Measurements from ENCODE around the gene PGA4. TPM values are rescaled to one million over a fixed set of nuclear protein-coding genes. Genes with fewer than 3 reads are reported as not detected.

The PGA4 gene
- total and polyA plus RNA-seq, 7 donors: 0.08 to 1.4 (median 0.57) TPM; not detected in 2

DNA sequence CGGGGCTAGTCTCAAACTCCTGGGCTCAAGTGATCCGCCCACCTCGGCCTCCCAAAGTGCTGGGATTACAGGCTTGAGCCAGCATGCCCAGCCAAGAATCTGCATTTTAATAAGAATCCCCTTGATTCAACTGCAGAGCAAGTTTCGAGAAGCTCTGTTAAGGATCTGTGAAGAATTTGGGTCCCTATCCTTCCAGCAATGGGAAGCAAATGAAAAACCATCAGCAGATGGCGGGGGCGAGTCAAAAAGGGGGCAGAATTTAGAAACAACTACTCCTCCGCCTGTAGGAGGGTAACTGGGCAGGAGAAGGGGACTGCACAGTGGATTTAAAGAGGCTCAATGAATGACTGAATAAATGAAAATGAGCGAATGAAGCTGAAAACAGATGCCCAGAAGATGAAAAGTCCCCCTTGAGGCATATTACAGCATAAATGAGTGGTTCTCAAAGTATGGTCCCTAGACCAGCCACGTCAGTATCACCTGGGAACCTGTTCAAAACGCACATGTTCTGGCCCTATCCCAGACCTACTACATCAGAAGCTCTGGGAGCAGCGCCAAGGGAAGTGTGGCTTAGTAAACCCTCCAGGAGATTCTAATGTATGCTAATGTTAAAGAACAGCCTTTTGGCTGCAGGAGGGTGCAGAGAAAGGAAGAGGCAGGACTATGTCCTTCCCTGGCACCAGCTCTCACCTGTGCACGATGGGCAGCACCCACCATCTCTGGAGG is 58.0 kb downstream of the PGA4 start:
- 87 to 89% (median 89%) methylated on average over 12 of the region's 12 CpGs for WGBS, 3 donors
- DNase-seq (no peak), ATAC-seq (no peak)

DNA sequence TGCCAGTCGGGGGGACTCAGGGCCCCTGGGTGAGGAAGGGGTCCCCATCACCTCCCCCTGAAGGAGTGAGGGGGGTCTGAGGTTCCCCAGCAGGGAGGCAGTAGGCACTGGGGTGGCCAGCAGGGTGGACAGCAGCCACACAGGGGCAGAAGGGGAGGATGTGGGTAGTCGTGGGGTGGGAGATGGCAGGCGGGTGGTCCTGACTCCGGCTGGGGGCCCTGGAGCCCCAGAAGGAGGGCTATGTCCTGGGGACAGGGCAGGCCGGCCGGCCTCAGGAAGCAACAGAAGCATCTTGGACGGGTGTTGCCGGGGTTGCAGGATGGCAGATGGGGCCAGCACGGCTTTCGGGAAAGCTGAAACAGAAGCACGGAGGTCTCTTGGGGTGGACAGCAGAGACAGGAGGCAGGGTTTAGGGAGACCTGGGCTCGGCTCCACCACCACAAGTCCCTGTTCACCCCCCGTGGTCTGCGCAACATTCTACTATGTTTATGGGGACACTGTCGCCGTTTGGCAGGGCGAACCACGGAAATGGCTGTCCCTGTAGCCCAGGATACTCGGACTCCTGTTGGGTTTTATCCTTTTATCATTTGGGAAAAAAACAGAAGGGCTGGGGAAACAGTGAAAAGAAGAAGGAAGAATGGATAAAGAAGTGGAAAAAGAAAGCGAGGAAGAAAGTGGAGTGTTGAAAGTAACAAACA is 58.9 kb downstream of the PGA4 start:
- Histone ChIP-seq H3K36me3 (ENCODE audit: insufficient read depth in 1 of 2, low read depth in 1 of 2) (peaks cover 0 to 10% of the 10 kb centered on the region in 2 donors), H3K9me3 (no peaks in the 10 kb centered on the region), H3K27me3 (ENCODE audit: insufficient read depth in 3 of 3, low read length in 2 of 3) (no peaks in the 10 kb centered on the region), H3K4me3 (no peak overlapping the region), H3K27ac (no peak overlapping the region), H3K4me1 (no peaks in the 10 kb centered on the region)
- intact Hi-C loops (cut with DNase I): no loop called here
- 89 to 92% (median 89%) methylated on average over 20 of the region's 20 CpGs for WGBS, 3 donors
- ATAC-seq: no peak
- no peak for DNase-seq
- TF ChIP-seq, protein P1, sequence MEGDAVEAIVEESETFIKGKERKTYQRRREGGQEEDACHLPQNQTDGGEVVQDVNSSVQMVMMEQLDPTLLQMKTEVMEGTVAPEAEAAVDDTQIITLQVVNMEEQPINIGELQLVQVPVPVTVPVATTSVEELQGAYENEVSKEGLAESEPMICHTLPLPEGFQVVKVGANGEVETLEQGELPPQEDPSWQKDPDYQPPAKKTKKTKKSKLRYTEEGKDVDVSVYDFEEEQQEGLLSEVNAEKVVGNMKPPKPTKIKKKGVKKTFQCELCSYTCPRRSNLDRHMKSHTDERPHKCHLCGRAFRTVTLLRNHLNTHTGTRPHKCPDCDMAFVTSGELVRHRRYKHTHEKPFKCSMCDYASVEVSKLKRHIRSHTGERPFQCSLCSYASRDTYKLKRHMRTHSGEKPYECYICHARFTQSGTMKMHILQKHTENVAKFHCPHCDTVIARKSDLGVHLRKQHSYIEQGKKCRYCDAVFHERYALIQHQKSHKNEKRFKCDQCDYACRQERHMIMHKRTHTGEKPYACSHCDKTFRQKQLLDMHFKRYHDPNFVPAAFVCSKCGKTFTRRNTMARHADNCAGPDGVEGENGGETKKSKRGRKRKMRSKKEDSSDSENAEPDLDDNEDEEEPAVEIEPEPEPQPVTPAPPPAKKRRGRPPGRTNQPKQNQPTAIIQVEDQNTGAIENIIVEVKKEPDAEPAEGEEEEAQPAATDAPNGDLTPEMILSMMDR (IDR thresholded peaks at IDR 0.05): no peak

More for the DNA sequence above, 58.0 kb downstream of the PGA4 start:
- Histone ChIP-seq H3K4me1 (no peaks in the 10 kb centered on the region), H3K36me3 (ENCODE audit: insufficient read depth in 1 of 2, low read depth in 1 of 2) (peaks cover 0 to 6% of the 10 kb centered on the region in 2 donors), H3K27ac (no peak overlapping the region), H3K27me3 (ENCODE audit: insufficient read depth in 3 of 3, low read length in 2 of 3) (no peaks in the 10 kb centered on the region), H3K4me3 (no peak overlapping the region), H3K9me3 (no peaks in the 10 kb centered on the region)
- intact Hi-C loops (cut with DNase I): no loop called here
- TF ChIP-seq, protein P1 (IDR thresholded peaks at IDR 0.05): no peak

Other genes starting within 250 kb of the PGA4 start
- gene CD5, start 119.9 kb upstream of the PGA4 start, total RNA-seq: under 1 TPM in 3 of 4 donors, not detected in 1; 0.08 to 0.17 (median 0.17) TPM
- gene CD5, start 119.9 kb upstream of the PGA4 start, polyA plus RNA-seq: under 1 TPM in 2 of 3 donors, not detected in 1; 0.04 to 0.05 TPM
- 10 to 100 TPM; 16.9 to 27.3 (median 23.5) TPM for gene VPS37C, start 60.9 kb upstream of the PGA4 start, total RNA-seq
- 10 to 100 TPM; 18.9 to 39.8 (median 25.6) TPM for gene VPS37C, start 60.9 kb upstream of the PGA4 start, polyA plus RNA-seq
- gene PGA3, start 18.8 kb upstream of the PGA4 start, total RNA-seq: under 1 TPM in 1 of 4 donors, not detected in 3; 0.84 TPM
- 1 to 10 TPM in 2 of 3 donors, under 1 TPM in 1; 0.29 to 1.1 (median 1.1) TPM for gene PGA3, start 18.8 kb upstream of the PGA4 start, polyA plus RNA-seq
- gene PGA5, start 18.8 kb downstream of the PGA4 start, total RNA-seq: under 1 TPM in 2 of 4 donors, not detected in 2; 0.19 to 0.42 TPM
- gene PGA5, start 18.8 kb downstream of the PGA4 start, polyA plus RNA-seq: under 1 TPM in 2 of 3 donors, not detected in 1; 0.17 to 0.44 TPM
- 1 to 10 TPM in 2 of 4 donors, under 1 TPM in 2; 0.84 to 1.4 (median 1.1) TPM for gene VWCE, start 73.0 kb downstream of the PGA4 start, total RNA-seq
- under 1 TPM; 0.23 to 0.57 (median 0.43) TPM for gene VWCE, start 73.0 kb downstream of the PGA4 start, polyA plus RNA-seq
- 100 to 1,000 TPM; 156 to 187 (median 175) TPM for gene DDB1, start 110.8 kb downstream of the PGA4 start, total RNA-seq
- gene DDB1, start 110.8 kb downstream of the PGA4 start, polyA plus RNA-seq: 100 to 1,000 TPM; 111 to 161 (median 131) TPM
- gene TKFC, start 110.9 kb downstream of the PGA4 start, total RNA-seq: 10 to 100 TPM; 10.9 to 30.4 (median 16.5) TPM
- gene TKFC, start 110.9 kb downstream of the PGA4 start, polyA plus RNA-seq: 10 to 100 TPM in 1 of 3 donors, 1 to 10 TPM in 2; 7.2 to 17.6 (median 7.5) TPM
- gene CYB561A3, start 139.5 kb downstream of the PGA4 start, total RNA-seq: 10 to 100 TPM; 10.3 to 20.6 (median 17.5) TPM
- gene CYB561A3, start 139.5 kb downstream of the PGA4 start, polyA plus RNA-seq: 10 to 100 TPM in 2 of 3 donors, 1 to 10 TPM in 1; 7.7 to 25.1 (median 12.1) TPM
- 10 to 100 TPM; 12.9 to 28.9 (median 21.0) TPM for gene TMEM138, start 140.0 kb downstream of the PGA4 start, total RNA-seq
- gene TMEM138, start 140.0 kb downstream of the PGA4 start, polyA plus RNA-seq: 10 to 100 TPM; 25.2 to 37.0 (median 31.5) TPM
- 1 to 10 TPM; 3.5 to 6.4 (median 4.8) TPM for gene TMEM216, start 170.2 kb downstream of the PGA4 start, total RNA-seq
- gene TMEM216, start 170.2 kb downstream of the PGA4 start, polyA plus RNA-seq: 10 to 100 TPM in 2 of 3 donors, 1 to 10 TPM in 1; 5.6 to 18.0 (median 10.8) TPM
- gene CPSF7, start 207.6 kb downstream of the PGA4 start, total RNA-seq: 10 to 100 TPM; 51.1 to 66.2 (median 55.4) TPM
- 10 to 100 TPM; 28.2 to 48.2 (median 39.9) TPM for gene CPSF7, start 207.6 kb downstream of the PGA4 start, polyA plus RNA-seq
- gene SDHAF2, start 207.8 kb downstream of the PGA4 start, total RNA-seq: 10 to 100 TPM; 29.4 to 45.2 (median 33.7) TPM
- 100 to 1,000 TPM in 1 of 3 donors, 10 to 100 TPM in 2; 52.7 to 103 (median 84.4) TPM for gene SDHAF2, start 207.8 kb downstream of the PGA4 start, polyA plus RNA-seq